GM18526 (cell line): Measurements from ENCODE around the gene NPTXR.

Experiments used
- POLR2A ChIP-seq: IDR thresholded peaks from 3 replicates; pipeline ENCODE4 v1.6.1; 2011; ENCODE audit not compliant: insufficient read length; ENCODE audit errors: extremely low read depth

NPTXR gene

DNA sequence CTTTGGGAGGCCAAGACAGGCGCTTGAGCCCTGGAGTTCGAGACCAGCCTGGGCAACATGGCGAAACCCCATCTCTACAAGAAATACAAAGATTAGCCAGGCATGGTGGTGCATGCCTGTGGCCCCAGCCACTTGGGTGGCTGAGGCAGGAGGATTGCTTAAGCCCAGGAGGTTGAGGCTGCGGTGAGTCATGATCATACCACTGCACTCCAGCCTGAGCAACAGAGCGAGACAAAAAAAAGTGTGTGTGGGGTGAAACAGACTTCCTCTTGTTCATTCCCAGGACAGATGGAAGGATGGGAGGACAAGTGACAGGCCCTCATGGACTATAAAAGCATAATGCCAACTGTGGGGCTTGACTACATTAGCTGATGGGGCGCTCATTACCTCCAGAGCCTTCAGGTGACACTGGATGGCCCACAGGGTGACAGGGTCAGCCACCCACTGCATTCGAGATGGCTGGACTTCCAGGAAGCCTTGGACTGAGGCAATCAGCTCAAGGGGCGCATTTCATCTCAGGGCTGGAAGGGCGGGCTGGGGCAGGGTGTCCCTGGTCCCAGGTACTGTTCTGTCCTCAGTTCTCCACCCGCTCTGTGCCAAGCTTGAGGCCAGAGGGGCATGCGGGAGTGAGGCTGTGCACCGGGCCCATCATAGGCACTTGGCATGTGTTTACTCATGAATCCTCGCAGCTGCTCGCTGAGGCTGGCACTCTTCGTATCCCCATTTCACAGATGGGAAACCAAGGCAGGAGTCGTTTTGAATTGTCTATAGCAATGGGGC, 12.5 kb downstream of the NPTXR start:
- TF ChIP-seq POLR2A = no peak

DNA sequence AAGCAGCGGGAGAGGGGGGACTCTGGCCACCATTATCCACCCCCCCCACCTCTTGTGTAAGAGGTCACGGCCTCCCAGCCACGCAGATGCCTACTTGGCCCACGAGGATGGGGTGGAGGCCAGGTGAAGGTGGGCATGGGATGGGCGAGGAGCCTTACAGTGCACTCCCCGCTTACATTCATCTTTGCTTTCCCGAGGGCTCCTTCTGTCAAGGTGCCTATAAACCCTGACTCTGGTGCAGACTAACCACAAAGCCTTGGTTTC, 13.1 kb downstream of the NPTXR start:
- no peak for TF ChIP-seq POLR2A

DNA sequence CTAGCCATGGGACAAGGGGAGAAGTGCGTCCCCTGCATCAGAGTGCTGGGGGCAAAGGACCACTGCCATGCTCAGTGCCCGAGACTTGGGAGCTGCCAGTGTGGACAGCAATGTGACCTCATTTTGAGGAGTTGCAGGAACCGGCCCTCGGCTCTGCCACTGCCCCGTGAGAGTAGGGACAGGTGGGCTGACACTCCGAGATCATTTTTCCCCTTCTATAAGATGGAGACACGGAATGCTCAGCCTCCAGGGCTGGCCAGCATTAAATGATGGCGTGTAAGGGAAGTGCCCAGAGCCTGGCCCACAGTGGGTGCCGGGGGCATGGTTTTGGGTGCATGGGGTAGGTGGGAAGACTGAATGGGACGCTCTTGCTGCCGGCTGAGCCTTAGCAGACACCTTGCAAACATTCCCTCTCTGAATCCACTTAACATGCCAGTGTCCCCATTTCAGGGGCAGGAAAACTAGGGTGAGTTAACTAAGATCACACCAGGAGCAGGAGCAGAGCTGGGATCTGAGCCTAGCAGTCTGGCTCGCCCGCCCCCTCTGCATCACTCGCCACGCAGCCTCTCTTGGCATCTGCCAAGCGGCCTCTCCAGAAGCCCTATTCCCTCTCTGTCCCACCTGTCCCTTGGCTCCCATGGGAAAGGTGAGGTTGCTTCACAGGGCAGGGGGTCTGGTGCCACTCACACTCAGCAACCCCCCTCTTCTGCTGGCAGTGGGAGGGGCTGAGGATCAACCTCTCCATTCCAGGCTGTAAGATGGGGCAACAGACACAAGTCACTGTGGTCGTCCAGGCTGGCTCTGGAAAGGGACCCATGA, 13.6 kb downstream of the NPTXR start:
- TF ChIP-seq POLR2A = no peak

DNA sequence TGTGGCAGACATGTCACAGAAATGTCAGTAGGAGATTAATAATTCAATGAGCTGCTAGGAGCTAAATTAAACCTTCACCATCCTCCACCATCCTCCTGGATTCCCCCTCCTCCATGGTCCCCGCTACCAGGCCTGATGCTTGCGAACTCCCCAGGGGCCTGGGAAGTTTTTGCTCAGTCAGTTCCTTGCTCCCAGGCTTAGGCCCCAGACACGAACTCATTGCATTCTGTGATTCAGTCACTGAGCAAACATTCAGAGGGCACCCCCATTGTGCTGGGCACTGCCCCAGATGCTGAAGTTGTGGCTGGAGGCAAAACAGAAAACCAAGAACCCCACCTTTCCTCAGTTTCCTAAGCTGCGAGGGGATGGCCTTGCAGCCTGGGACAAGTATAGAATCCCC, 14.3 kb downstream of the NPTXR start:
- TF ChIP-seq POLR2A = no peak

DNA sequence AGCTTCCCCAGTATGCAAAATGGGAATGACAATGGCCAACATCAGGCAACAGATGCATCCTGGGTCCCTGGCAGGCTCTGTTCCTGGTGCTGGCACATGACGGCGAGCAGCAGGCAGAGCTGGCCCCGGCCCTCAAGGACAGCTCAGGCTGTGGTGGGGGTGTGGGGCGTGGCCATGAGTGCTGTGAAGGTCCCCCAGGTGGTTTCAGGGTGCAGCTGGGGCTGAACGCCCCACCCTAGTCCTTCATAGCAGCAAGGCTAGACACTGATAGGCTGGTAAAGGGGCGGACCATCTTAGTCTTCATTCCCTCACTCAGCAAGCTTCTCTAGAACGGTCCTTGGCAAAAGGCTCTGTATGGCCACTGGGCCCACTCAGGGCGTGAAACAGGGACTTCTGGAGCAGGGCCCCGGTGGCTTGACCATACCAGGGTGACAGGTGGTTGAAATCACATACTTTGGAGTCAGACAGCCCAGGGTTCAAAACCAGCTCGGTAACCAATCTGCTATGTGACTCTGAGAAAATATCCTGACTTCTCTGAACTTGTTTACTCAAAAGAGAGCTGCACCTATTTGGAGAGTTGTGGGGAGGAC, 15.1 kb downstream of the NPTXR start:
- no peak for TF ChIP-seq POLR2A

DNA sequence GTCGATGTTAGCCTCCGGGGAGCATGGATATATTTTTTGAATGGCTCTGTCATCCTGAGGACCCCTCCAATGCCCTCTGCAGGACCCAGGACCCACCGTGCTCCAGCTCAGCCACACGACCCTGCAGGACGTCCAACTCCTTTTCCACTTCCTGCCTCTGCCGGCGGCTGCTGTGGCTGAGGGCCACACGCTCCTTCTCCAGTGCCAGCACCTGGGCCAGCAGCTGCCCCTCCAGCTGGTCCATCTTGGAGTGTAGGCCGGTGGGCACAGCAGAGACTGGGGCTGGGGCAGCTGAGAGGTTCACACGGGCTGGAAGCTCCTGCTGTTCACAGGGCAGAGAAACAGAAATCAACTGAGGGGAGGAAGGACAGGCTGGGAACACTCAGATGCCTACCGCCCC, 15.6 kb downstream of the NPTXR start:
- TF ChIP-seq POLR2A = no peak

DNA sequence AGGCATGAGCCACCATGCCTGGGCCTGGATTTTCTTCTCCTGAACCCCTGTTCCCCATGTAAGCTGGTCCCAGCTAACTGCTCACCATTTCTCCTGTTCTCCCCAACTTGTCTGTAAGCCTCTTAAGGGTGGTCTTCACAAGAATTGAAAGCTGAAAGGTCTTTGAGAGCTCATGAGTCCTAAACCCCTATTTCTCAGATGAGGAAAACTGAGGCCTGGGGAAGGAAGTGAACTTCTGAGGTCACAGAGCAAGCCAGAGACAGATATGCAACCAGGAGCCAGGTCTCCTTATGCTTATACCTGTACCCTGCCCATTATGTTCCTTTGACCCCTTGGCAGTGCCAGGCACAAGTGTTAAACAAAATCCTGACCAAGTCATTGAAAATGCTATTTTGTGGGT, 16.3 kb downstream of the NPTXR start:
- no peak for TF ChIP-seq POLR2A

DNA sequence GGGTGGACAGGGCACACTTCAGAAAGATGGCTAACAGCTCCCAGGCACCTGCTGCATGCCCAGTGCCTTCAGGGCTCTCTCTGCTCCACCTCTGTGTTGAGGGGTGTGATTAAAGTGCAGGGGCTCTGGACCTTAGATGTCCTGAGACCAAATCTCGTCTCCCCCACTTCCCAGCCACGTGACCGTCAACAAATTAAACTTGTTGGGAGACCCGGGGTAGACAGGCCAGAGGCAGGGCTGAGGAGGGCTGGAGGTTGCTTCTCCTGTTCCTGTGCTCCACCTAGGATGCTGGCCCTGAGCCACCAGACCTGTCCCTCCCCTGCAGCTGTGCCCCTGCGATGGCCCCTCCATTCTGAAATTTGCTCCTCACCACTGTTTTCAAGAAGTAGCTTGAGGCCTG, 17.0 kb downstream of the NPTXR start:
- no peak for TF ChIP-seq POLR2A

DNA sequence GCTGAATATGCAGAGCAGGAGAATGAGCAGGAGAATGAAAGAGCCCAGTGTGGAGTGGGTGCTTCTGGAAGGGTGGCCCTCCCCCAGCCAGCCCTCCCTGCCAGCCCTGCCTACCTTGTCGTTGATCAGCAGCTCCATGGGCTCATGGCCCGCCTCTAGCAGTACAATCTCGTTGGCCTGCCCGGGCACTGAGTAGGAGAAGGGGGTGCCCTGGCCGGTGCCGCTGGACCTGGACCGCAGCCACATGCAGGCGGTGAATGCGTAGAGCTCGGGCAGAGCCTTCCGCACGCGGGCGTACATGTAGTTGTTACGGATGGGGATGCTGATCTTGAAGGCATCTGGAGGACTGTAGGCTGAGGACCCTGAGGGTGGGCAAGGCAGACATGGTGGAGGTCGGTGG, 17.4 kb downstream of the NPTXR start:
- TF ChIP-seq POLR2A = no peak

DNA sequence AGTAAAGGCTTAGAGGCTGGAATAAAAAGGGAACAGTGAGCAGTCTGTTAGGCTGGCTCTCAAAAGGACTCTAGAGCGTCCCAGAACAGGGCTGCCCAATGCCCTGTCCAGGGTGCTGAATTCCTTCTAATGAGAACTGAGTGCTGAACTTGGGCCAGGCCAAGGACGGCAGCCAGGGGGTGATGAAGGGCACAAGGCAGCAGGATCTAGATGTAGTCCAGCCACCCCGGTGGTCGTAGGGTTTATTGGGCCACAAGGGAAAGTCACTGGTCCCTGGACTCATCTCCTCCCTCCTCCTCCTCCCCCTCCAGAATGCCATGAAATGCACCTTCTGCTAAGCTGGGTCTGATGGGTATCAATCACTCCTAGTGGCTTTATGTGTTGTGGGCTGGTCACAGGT, 19.2 kb downstream of the NPTXR start:
- TF ChIP-seq POLR2A = no peak

DNA sequence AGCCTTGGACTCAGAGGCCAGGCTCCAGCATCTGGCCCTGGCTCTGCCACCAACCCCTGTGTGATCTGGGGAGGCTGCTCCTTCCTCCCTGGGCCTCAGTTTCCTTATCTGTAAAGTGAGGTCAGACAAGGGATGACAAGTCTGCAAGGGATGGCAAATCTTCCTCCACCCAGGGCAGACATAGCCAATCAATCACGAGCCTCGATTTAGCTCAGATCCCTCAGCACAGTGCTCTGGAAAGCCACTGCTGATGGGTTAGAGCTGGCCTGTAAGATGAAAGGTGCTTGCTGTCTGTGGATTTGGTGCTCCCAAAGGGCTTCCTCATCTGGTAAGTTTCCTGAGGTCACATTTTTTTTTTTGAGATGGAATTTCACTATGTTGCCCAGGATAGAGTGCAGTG, 20.2 kb downstream of the NPTXR start:
- TF ChIP-seq POLR2A = no peak

DNA sequence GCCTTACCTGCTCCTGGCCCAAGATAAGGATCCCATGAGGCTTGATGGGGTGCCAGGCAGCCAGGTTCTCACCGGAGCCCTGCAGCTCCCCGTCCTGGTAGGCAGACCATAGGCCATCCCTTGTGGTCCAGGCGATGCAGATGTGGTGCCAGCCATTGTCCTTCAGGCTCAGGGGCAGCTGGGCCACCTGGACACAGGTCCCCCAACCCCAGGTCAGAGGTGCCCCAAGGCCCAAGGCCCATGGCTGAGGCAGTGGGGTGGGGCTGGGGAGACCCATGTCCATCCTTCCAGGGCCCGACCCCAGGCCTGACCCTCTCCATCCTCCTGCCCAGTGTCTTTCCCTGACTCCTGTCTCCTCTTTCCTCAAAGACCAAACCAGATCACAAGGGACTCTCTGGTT, 20.8 kb downstream of the NPTXR start:
- TF ChIP-seq POLR2A = no peak

DNA sequence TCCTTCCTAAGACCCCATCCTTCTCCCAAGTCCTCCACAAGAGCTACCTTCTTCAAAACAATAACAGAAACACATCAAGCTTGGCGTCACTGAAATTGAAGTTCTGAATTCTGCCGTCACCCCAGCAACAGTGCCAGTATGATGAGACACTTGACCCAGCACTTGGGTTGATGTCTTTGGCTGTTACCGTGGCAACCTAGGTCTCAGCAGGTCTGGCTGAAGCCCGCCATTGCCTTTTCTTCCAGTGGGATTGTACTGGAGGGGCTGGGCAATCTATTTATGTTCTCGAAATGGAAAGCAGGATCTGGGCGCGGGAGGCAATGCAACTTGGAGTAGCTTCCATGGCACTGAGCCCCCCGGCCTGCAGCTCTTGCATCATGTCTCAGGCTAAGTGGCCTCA, 23.8 kb downstream of the NPTXR start:
- no peak for TF ChIP-seq POLR2A

DNA sequence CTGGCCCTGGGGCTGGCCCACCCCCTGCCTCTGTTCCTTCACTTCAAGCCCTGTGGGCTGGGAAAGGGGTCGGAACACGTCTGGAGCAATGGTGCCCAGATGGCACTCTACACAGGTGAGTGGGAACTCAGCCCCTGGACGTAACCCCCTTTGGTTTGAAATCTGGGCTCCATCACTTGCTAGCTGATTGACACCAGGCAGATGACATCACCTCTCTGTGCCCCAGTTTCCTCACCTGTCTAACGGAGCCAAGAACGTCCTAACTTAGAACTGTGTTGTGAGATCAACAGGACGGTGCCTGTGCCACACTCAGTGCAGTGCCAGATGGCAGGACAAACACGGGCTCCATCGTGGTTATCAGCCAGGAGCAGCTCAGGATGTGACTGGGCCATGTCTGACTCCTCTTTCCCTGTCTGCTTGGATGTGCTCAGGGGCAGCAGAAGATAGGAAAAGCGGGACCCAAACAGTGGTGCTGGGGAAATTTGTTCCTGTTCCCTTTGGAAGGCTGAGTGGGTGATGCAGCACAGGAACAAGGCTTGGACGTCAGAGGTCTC, 24.4 kb downstream of the NPTXR start:
- TF ChIP-seq POLR2A = no peak

DNA sequence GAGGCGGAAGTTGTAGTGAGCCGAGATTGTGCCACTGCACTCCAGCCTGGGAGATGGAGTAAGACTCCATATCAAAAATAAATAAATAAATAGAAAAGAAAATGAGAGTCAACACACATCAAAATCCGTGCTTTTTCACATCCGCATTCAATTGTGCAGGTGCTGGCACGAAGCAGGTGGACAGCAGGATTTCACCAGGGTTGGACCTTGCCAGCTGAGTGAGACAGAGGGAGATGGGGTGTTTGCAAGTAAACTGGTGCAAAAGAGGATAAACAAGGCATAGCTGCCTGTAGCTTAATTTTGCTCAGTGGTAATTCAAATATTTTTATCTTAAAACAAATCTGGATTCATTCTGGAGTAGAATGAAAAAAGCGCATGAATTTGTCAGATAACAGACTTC, 26.6 kb downstream of the NPTXR start:
- TF ChIP-seq POLR2A = no peak

DNA sequence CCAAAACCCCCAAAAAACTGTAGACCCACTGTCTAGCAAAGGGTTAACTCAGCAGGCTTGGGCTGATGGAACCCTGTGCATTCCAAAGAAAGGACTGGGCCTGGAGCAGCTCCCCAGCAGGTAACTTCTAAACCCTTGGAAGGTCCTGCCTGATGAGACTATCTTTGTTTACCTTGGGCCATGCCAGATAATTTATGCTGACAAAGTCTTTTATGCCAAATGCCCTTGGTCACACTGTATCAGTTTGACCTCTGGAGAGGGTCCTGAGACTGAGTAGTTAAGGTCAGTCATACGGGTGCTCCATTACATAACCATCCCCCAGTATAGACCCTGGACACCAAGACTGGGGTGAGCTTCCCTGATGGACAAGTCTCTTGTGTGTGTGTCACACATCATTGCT, 28.0 kb downstream of the NPTXR start:
- no peak for TF ChIP-seq POLR2A
